Upper lobe of right lung (tissue), 1 donor: ENCODE results near the gene SPATA7. TPM values are rescaled to one million over a fixed set of nuclear protein-coding genes. Genes with fewer than 3 reads are reported as not detected.

Experiments
- total RNA-seq: library from RNA; stranded (reverse); fragmentation: NEBNext Ultra II Directional; extraction: Animal tissue kit (Norgen Biotek cat#: 25700); gene quantifications from one replicate; pipeline ENCODE4 v1.2.1, GENCODE V29; 2021
- donor health status: DM: no; HTN: yes; CAD: no; lungs with severe emphysema.

The SPATA7 gene
- total RNA-seq, 1 donor from 2014 or later = 12.3 TPM

Other genes with a start within 250 kb of the SPATA7 start
- 0.09 TPM for gene KCNK10, start 62.4 kb upstream of the SPATA7 start, total RNA-seq
- gene PTPN21, start 169.3 kb downstream of the SPATA7 start, total RNA-seq = 70.6 TPM
- 63.4 TPM for gene ZC3H14, start 177.4 kb downstream of the SPATA7 start, total RNA-seq